Liver (tissue), 9 donors: ENCODE data around the gene UGT1A5. TPM values are rescaled to one million over a fixed set of nuclear protein-coding genes. Genes with fewer than 3 reads are reported as not detected.

Source experiments
- DNase-seq: peaks from one replicate; pipeline ENCODE4 v3.0.0-alpha.2; 2017; ENCODE audit warnings: low spot score
- H3K27ac ChIP-seq, 2 donors: one replicate each; pipeline ENCODE4 v1.7.0; 2013; ENCODE audit warnings: inconsistent platforms in 2 of 2, low read length in 2 of 2, control low read depth in 1 of 2, low read depth in 1 of 2, mild to moderate bottlenecking in 1 of 2
- H3K27me3 ChIP-seq, 4 donors: one replicate each; pipeline versions ENCODE4 v1.6.1 to v1.7.0; 2013; ENCODE audit warnings: low read length in 3 of 4, inconsistent platforms in 1 of 4, mild to moderate bottlenecking in 1 of 4, moderate library complexity in 1 of 4; ENCODE audit not compliant: control insufficient read depth in 4 of 4, insufficient read depth in 4 of 4
- H3K36me3 ChIP-seq, 4 donors: one replicate each; pipeline versions ENCODE4 v1.6.1 to v1.7.0; 2013; ENCODE audit warnings: low read length in 3 of 4, mild to moderate bottlenecking in 3 of 4, low read depth in 1 of 4, moderate library complexity in 1 of 4; ENCODE audit not compliant: control insufficient read depth in 4 of 4, insufficient read depth in 3 of 4
- H3K4me1 ChIP-seq, 4 donors: one replicate each; pipeline versions ENCODE4 v1.6.1 to v1.7.0; 2013; ENCODE audit warnings: low read length in 3 of 4, mild to moderate bottlenecking in 3 of 4, moderate library complexity in 1 of 4; ENCODE audit not compliant: control insufficient read depth in 4 of 4, insufficient read depth in 4 of 4
- H3K4me3 ChIP-seq, 3 donors: one replicate each; pipeline versions ENCODE4 v1.6.1 to v1.7.0; 2013; ENCODE audit warnings: low read length in 3 of 3, control low read depth in 1 of 3, low read depth in 1 of 3, mild to moderate bottlenecking in 1 of 3
- H3K9ac ChIP-seq, 2 donors: one replicate each; pipeline ENCODE4 v1.7.0; 2013; ENCODE audit warnings: low read length in 2 of 2, mild to moderate bottlenecking in 2 of 2, moderate library complexity in 2 of 2, control low read depth in 1 of 2, low read depth in 1 of 2
- H3K9me3 ChIP-seq, 4 donors: one replicate each; pipeline versions ENCODE4 v1.6.1 to v1.7.0; 2013; ENCODE audit warnings: low read length in 3 of 4; ENCODE audit not compliant: control insufficient read depth in 4 of 4
- ATF3 ChIP-seq: IDR thresholded peaks from 2 replicates; pipeline ENCODE4 v1.6.1; 2016; ENCODE audit warnings: antibody characterized with exemption
- EGR1 ChIP-seq, 2 donors: IDR thresholded peaks; 2 replicates each; pipeline ENCODE4 v1.6.1; 2016 to 2018; ENCODE audit warnings: antibody characterized with exemption in 2 of 2, low read depth in 2 of 2
- FOXA1 ChIP-seq: IDR thresholded peaks from 2 replicates; pipeline ENCODE4 v1.6.1; 2016; ENCODE audit warnings: antibody characterized with exemption
- FOXA2 ChIP-seq: IDR thresholded peaks from 2 replicates; pipeline ENCODE4 v1.6.1; 2016; ENCODE audit warnings: antibody characterized with exemption
- HNF4A ChIP-seq, 2 donors: conservative IDR thresholded peaks; 2 replicates each; pipeline ENCODE4 v1.6.1; 2016; ENCODE audit warnings: antibody characterized with exemption in 2 of 2, mild to moderate bottlenecking in 2 of 2
- HNF4G ChIP-seq: IDR thresholded peaks from 2 replicates; pipeline ENCODE4 v1.6.1; 2016; ENCODE audit warnings: antibody characterized with exemption
- JUND ChIP-seq, 2 donors: IDR thresholded peaks; 2 replicates each; pipeline ENCODE4 v1.6.1; 2016; ENCODE audit warnings: antibody characterized with exemption in 2 of 2
- MAX ChIP-seq: IDR thresholded peaks from 2 replicates; pipeline ENCODE4 v1.6.1; 2016; ENCODE audit warnings: antibody characterized with exemption
- NR2F2 ChIP-seq: IDR thresholded peaks from 2 replicates; pipeline ENCODE4 v1.6.1; 2016; ENCODE audit warnings: antibody characterized with exemption
- RAD21 ChIP-seq, 2 donors: IDR thresholded peaks; 2 replicates each; pipeline ENCODE4 v1.6.1; 2016; ENCODE audit warnings: antibody characterized with exemption in 2 of 2, mild to moderate bottlenecking in 2 of 2
- RXRA ChIP-seq, 2 donors: IDR thresholded peaks; 2 replicates each; pipeline ENCODE4 v1.6.1; 2017 to 2018; ENCODE audit warnings: antibody characterized with exemption in 2 of 2, mild to moderate bottlenecking in 1 of 2
- SP1 ChIP-seq: IDR thresholded peaks from 2 replicates; pipeline ENCODE4 v1.6.1; 2018; ENCODE audit warnings: antibody characterized with exemption, mild to moderate bottlenecking
- TAF1 ChIP-seq: conservative IDR thresholded peaks from 2 replicates; pipeline ENCODE4 v1.6.1; 2016; ENCODE audit warnings: antibody characterized with exemption, mild to moderate bottlenecking
- YY1 ChIP-seq: IDR thresholded peaks from 2 replicates; pipeline ENCODE4 v1.6.1; 2016; ENCODE audit warnings: antibody characterized with exemption, mild to moderate bottlenecking
- WGBS: extraction: QIAGEN DNeasy Blood & Tissue Kit; methylation state at CpG from one replicate; pipeline ENCODE4 v1.1.7; 2013; 5-methylcytosine and 5-hydroxymethylcytosine counted together
- polyA plus RNA-seq, 2 donors: library from polyadenylated mRNA; stranded (reverse) in 1 of 2; unstranded in 1 of 2; fragments of 200-250 nt in 1 of 2; fragments of >200 nt in 1 of 2; fragmentation: Nextera tagmentation in 1 of 2; extraction: Ambion mirVana in 1 of 2; gene quantifications; one replicate each; pipeline versions ENCODE4 v1.2.1 to v1.2.3, GENCODE V29; 2013 to 2015
- total RNA-seq, 2 donors: library from RNA; depleted of rRNA; stranded (reverse); fragments of >200 nt; gene quantifications; one replicate each; pipeline ENCODE4 v1.2.3, GENCODE V29; 2014
- TF ChIP-seq, protein P1 (sequence below): IDR thresholded peaks from 2 replicates; pipeline ENCODE4 v1.6.1; 2016; ENCODE audit warnings: antibody characterized with exemption
- TF ChIP-seq, protein P2 (sequence below): IDR thresholded peaks from 2 replicates; pipeline ENCODE4 v1.6.1; 2016; ENCODE audit warnings: antibody characterized with exemption, mild to moderate bottlenecking
- donor health status: healthy.
- donor health status: healthy.
- donor health status: healthy.
- donor health status: healthy.
- donor health status: healthy.

The UGT1A5 gene
- total RNA-seq (1 to 10 TPM in 1 of 2 donors, not detected in 1; 1.6 TPM), polyA plus RNA-seq (1 to 10 TPM in 1 of 2 donors, under 1 TPM in 1; 0.14 to 1.8 TPM)

DNA sequence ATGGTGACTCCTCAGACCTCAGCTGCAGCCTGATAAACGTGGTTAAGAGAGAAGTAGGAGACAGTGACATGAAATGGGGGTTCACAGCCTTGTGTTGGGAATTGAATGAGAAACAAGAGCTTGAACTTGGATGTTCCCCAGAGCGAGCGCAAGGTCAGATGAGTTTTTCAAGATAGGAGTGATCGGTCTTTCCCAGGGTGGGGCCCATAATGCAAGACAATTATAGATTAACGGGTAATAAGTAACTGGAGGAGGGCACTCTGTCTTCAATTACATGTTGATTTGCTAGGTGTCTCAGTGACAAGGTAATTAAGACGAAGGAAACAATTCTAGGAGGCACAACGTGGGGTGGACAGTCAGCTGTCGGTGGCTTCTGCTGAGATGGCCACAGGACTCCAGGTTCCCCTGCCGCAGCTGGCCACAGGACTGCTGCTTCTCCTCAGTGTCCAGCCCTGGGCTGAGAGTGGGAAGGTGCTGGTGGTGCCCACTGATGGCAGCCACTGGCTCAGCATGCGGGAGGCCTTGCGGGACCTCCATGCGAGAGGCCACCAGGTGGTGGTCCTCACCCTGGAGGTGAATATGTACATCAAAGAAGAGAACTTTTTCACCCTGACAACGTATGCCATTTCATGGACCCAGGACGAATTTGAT lies at the start of gene UGT1A5:
Gene UGT1A5 (plus strand): TSS at position 297 of the 651 bp plus-strand sequence. CDS start 85 bp downstream, at position 382.
- WGBS, result 86% methylated on average over 14 of the region's 14 CpGs
- Histone ChIP-seq H3K27me3 (no peaks in the 10 kb centered on the region), H3K9ac (no peak within 1 kb of the TSS), H3K27ac (no peak within 1 kb of the TSS), H3K4me3 (no peak within 1 kb of the TSS), H3K36me3 (no peaks in the 10 kb centered on the region), H3K4me1 (peaks cover 8 to 28% (median 15%) of the 10 kb centered on the region in 4 donors), H3K9me3 (no peaks in the 10 kb centered on the region)
- TF ChIP-seq YY1 (no peak), RXRA (IDR thresholded peaks at IDR 0.05) (peak in 1 of 2 donors; percentile 11)
- no peak for DNase-seq

GRCh38 chr2:233663911-233664310 lies 48.8 kb upstream of the UGT1A5 start:
- DNase-seq, result no peak
- H3K27me3 ChIP-seq, result no peaks in the 10 kb centered on the region
- H3K4me1 ChIP-seq, result peaks cover 0 to 16% (median 7%) of the 10 kb centered on the region in 4 donors

DNA sequence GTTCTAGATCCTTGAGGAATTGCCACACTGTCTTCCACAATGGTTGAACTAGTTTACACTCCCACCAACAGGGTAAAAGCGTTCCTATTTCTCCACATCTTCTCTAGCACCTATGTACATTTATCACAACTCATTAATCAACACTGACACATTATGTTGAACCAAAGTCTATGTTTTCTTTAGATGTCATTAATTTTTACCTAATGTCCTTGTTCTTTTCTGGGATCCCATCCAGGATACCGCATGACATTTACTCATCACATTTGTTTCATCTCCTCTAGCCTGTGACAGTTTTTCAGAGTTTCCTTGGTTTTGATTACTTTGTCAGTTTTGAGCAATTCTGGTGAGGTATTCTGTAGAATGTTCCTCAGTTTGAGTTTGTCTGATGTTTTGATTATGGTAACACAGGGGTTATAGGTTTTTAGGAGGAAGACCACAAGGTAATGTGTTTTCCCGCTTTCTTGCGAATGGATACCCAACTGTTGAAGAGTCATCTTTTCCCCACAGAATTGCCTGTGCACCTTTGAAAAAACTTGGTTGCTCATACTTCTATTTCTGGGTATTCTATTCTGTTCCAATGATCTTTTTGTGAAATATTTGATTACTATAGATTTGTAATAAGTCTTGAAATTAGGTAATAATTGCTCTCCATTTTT lies 44.0 kb upstream of the UGT1A5 start:
- no peak overlapping the region for H3K9ac ChIP-seq
- H3K27me3 ChIP-seq, result no peaks in the 10 kb centered on the region
- TF ChIP-seq, protein P1, sequence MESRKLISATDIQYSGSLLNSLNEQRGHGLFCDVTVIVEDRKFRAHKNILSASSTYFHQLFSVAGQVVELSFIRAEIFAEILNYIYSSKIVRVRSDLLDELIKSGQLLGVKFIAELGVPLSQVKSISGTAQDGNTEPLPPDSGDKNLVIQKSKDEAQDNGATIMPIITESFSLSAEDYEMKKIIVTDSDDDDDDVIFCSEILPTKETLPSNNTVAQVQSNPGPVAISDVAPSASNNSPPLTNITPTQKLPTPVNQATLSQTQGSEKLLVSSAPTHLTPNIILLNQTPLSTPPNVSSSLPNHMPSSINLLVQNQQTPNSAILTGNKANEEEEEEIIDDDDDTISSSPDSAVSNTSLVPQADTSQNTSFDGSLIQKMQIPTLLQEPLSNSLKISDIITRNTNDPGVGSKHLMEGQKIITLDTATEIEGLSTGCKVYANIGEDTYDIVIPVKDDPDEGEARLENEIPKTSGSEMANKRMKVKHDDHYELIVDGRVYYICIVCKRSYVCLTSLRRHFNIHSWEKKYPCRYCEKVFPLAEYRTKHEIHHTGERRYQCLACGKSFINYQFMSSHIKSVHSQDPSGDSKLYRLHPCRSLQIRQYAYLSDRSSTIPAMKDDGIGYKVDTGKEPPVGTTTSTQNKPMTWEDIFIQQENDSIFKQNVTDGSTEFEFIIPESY, result peak; percentile 73
- TF ChIP-seq YY1, result peak; percentile 62
- TF ChIP-seq SP1, result peak; percentile 47
- peak; percentile 48 to 53 for TF ChIP-seq RAD21 (IDR thresholded peaks at IDR 0.05)
- TF ChIP-seq JUND (IDR thresholded peaks at IDR 0.05), result peak in 1 of 2 donors; percentile 92
- peak; percentile 31 for TF ChIP-seq HNF4G
- TF ChIP-seq NR2F2, result no peak
- TF ChIP-seq FOXA2, result peak; percentile 78
- TF ChIP-seq HNF4A (conservative IDR thresholded peaks at IDR 0.05), result peak; percentile 78 to 90
- TF ChIP-seq ATF3, result peak; percentile 58
- TF ChIP-seq, protein P2, sequence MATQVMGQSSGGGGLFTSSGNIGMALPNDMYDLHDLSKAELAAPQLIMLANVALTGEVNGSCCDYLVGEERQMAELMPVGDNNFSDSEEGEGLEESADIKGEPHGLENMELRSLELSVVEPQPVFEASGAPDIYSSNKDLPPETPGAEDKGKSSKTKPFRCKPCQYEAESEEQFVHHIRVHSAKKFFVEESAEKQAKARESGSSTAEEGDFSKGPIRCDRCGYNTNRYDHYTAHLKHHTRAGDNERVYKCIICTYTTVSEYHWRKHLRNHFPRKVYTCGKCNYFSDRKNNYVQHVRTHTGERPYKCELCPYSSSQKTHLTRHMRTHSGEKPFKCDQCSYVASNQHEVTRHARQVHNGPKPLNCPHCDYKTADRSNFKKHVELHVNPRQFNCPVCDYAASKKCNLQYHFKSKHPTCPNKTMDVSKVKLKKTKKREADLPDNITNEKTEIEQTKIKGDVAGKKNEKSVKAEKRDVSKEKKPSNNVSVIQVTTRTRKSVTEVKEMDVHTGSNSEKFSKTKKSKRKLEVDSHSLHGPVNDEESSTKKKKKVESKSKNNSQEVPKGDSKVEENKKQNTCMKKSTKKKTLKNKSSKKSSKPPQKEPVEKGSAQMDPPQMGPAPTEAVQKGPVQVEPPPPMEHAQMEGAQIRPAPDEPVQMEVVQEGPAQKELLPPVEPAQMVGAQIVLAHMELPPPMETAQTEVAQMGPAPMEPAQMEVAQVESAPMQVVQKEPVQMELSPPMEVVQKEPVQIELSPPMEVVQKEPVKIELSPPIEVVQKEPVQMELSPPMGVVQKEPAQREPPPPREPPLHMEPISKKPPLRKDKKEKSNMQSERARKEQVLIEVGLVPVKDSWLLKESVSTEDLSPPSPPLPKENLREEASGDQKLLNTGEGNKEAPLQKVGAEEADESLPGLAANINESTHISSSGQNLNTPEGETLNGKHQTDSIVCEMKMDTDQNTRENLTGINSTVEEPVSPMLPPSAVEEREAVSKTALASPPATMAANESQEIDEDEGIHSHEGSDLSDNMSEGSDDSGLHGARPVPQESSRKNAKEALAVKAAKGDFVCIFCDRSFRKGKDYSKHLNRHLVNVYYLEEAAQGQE, result no peak
- TF ChIP-seq RXRA (IDR thresholded peaks at IDR 0.05), result peak; percentile 53 to 88
- no peak for TF ChIP-seq TAF1
- TF ChIP-seq EGR1 (IDR thresholded peaks at IDR 0.05; ENCODE audit: low read depth in 2 of 2), result no peak
- TF ChIP-seq MAX, result peak; percentile 29
- peak; percentile 63 for TF ChIP-seq FOXA1
- 66% methylated on average over 4 of the region's 4 CpGs for WGBS
- H3K9me3 ChIP-seq, result no peaks in the 10 kb centered on the region
- H3K4me3 ChIP-seq, result no peak overlapping the region
- H3K27ac ChIP-seq, result peak overlapping the region; percentile 71 to 83
- DNase-seq, result no peak
- H3K4me1 ChIP-seq, result peaks cover 2 to 24% (median 16%) of the 10 kb centered on the region in 4 donors
- no peaks in the 10 kb centered on the region for H3K36me3 ChIP-seq

More at GRCh38 chr2:233663911-233664310, 48.8 kb upstream of the UGT1A5 start:
- H3K36me3 ChIP-seq, result no peaks in the 10 kb centered on the region
- no peak overlapping the region for H3K4me3 ChIP-seq
- no peaks in the 10 kb centered on the region for H3K9me3 ChIP-seq
- H3K9ac ChIP-seq, result no peak overlapping the region
- H3K27ac ChIP-seq, result no peak overlapping the region
- TF ChIP-seq YY1 (no peak), EGR1 (IDR thresholded peaks at IDR 0.05; ENCODE audit: low read depth in 2 of 2) (no peak), SP1 (no peak)
- TF ChIP-seq, protein P1, result no peak
- WGBS, result 58% methylated on average over 1 of the region's 1 CpG
